Tibial artery (tissue), 4 donors: ENCODE measurements around the gene RPN2.

Experiments used
- DNase-seq, 2 donors: peaks; one replicate each; pipeline ENCODE4 v3.0.0-alpha.2; 2019
- H3K27ac ChIP-seq, 2 donors: fragments of 200-600 bp; sonication (generic) in 1 of 2; 1 replicate in 1 of 2; 2 replicates in 1 of 2; pipeline ENCODE4 v1.5.1; 2018 to 2019; ENCODE audit warnings: mild to moderate bottlenecking in 1 of 2
- H3K27me3 ChIP-seq, 2 donors: fragments of 200-600 bp; sonication (generic) in 1 of 2; one replicate each; pipeline versions ENCODE4 v1.5.1 to v1.6.0; 2016 to 2019
- H3K36me3 ChIP-seq, 3 donors: fragments of 200-600 bp; sonication (generic) in 2 of 3; one replicate each; pipeline ENCODE4 v1.5.1; 2016 to 2019; ENCODE audit warnings: mild to moderate bottlenecking in 2 of 3
- H3K4me1 ChIP-seq, 4 donors: fragments of 200-600 bp; sonication (generic) in 2 of 4; 1 replicate in 3 of 4; 2 replicates in 1 of 4; pipeline ENCODE4 v1.5.1; 2016 to 2019
- H3K4me3 ChIP-seq, 2 donors: fragments of 200-600 bp; sonication (generic) in 1 of 2; 1 replicate in 1 of 2; 2 replicates in 1 of 2; pipeline ENCODE4 v1.5.1; 2018 to 2019; ENCODE audit warnings: mild to moderate bottlenecking in 2 of 2
- H3K9me3 ChIP-seq, 3 donors: fragments of 200-600 bp; sonication (generic) in 1 of 3; one replicate each; pipeline ENCODE4 v1.5.1; 2016 to 2019
- intact Hi-C: fragments of 100-400 bp; cut with DNase I; formaldehyde crosslinking; loops from one replicate; pipeline ENCODE4 v1.15.0; 2023; ENCODE audit warnings: low total_unique reads
- TF ChIP-seq, protein P1 (sequence below), 2 experiments: fragments of 200-600 bp in 1 of 2; fragments of 450-650 bp in 1 of 2; IDR thresholded peaks; one replicate each; pipeline ENCODE4 v1.5.1; 2017 to 2019; ENCODE audit warnings: antibody characterized with exemption in 2 of 2, mild to moderate bottlenecking in 1 of 2, moderate library complexity in 1 of 2

The RPN2 gene

GRCh38 chr20:37274851-37275524, 95.9 kb downstream of the RPN2 start:
- no peak overlapping the region for H3K27ac ChIP-seq
- peaks cover 0 to 13% (median 8%) of the 10 kb centered on the region in 4 donors for H3K4me1 ChIP-seq
- intact Hi-C loops: no loop called here
- no peak for DNase-seq
- H3K36me3 ChIP-seq: no peaks in the 10 kb centered on the region
- no peaks in the 10 kb centered on the region for H3K9me3 ChIP-seq
- H3K4me3 ChIP-seq: no peak overlapping the region
- peaks cover 0 to 5% of the 10 kb centered on the region in 2 donors for H3K27me3 ChIP-seq
- TF ChIP-seq, protein P1, sequence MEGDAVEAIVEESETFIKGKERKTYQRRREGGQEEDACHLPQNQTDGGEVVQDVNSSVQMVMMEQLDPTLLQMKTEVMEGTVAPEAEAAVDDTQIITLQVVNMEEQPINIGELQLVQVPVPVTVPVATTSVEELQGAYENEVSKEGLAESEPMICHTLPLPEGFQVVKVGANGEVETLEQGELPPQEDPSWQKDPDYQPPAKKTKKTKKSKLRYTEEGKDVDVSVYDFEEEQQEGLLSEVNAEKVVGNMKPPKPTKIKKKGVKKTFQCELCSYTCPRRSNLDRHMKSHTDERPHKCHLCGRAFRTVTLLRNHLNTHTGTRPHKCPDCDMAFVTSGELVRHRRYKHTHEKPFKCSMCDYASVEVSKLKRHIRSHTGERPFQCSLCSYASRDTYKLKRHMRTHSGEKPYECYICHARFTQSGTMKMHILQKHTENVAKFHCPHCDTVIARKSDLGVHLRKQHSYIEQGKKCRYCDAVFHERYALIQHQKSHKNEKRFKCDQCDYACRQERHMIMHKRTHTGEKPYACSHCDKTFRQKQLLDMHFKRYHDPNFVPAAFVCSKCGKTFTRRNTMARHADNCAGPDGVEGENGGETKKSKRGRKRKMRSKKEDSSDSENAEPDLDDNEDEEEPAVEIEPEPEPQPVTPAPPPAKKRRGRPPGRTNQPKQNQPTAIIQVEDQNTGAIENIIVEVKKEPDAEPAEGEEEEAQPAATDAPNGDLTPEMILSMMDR (IDR thresholded peaks at IDR 0.05): no peak

DNA sequence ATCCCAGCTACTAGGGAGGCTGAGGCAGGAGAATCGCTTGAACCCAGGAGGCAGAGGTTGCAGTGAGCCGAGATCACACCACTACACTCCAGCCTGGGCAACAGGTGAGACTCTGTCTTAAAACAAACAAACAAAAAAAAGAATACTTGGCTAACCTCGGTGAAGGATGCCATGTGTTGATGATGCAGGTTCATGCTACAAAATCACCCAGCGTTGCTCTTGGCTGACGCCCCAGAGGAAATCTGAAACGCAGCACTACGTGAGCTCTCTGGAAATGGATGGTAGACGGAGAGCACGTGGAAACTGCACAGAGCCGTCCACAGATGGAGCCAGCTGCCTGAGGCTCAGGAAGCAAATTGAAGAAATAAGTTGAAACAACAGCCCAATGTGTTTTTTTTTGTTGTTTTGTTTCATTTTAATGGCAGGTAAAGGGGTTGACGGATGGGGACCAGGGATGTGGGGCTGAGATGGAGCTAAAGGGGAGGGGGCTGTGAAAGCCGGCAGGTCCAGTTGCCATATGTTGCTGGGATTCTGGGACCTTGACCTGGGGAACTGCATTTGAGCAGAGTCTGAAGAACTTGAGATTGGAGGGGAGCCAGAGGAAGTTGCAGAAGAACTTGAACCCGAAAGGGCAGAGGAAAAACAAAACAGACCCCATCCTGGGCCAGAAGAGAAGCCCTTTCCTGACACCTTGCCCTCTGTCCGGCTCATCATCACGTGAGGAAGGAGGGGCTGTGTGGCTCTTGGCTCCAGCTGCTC, 97.5 kb downstream of the RPN2 start:
- peaks cover 0 to 8% of the 10 kb centered on the region in 2 donors for H3K27me3 ChIP-seq
- peak overlapping the region in 1 of 2 donors; percentile 8 for H3K27ac ChIP-seq
- intact Hi-C loops: no loop called here
- TF ChIP-seq, protein P1 (IDR thresholded peaks at IDR 0.05): peak; percentile 16 to 38
- H3K36me3 ChIP-seq: no peaks in the 10 kb centered on the region
- no peak overlapping the region for H3K4me3 ChIP-seq
- H3K4me1 ChIP-seq: peaks cover 0 to 13% (median 8%) of the 10 kb centered on the region in 4 donors
- peak in 1 of 2 donors; percentile 33 for DNase-seq
- no peaks in the 10 kb centered on the region for H3K9me3 ChIP-seq

- peaks cover 0 to 13% (median 8%) of the 10 kb centered on the region in 4 donors for H3K4me1 ChIP-seq
- H3K27me3 ChIP-seq: peaks cover 0 to 8% of the 10 kb centered on the region in 2 donors
- intact Hi-C loops: no loop called here
- TF ChIP-seq, protein P1 (IDR thresholded peaks at IDR 0.05): no peak
- H3K4me3 ChIP-seq: no peak overlapping the region
- no peaks in the 10 kb centered on the region for H3K36me3 ChIP-seq
- no peaks in the 10 kb centered on the region for H3K9me3 ChIP-seq
- no peak for DNase-seq
- H3K27ac ChIP-seq: no peak overlapping the region
Measured at GRCh38 chr20:37277253-37277593, 98.1 kb downstream of the RPN2 start.

DNA sequence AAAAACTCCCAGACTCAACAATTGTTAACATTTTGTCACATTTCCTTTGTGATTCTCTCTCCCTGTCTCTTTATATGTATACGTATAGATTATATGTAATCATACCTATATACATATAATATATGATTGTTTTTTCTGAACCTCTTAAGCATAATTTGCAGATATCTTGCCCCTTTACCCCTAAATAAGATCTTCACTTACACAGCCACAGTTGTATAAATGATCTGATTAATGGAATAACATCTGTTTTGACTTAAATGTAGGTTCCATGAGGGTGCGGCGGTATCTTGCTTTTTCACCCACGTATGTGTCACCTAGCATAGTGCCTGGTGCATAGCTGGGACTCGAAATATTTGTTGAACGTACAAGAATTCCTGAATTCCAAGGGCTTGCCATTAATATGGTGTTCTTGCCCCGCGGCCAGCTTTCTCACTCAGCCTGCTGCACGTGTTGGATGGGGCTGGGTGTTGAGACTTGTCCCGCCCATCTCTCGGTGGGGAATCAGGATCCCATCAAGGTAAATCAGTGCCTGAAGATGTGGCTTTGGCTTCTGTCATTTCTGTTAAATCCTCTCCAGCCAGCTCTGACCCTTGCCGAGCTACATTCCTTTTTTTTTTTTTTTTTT, 99.9 kb downstream of the RPN2 start:
- H3K27me3 ChIP-seq: peaks cover 0 to 8% of the 10 kb centered on the region in 2 donors
- no peak overlapping the region for H3K27ac ChIP-seq
- no peak for DNase-seq
- H3K9me3 ChIP-seq: no peaks in the 10 kb centered on the region
- intact Hi-C loops: no loop called here
- H3K4me3 ChIP-seq: no peak overlapping the region
- H3K4me1 ChIP-seq: peaks cover 0 to 13% (median 8%) of the 10 kb centered on the region in 4 donors
- TF ChIP-seq, protein P1 (IDR thresholded peaks at IDR 0.05): no peak
- no peaks in the 10 kb centered on the region for H3K36me3 ChIP-seq

DNA sequence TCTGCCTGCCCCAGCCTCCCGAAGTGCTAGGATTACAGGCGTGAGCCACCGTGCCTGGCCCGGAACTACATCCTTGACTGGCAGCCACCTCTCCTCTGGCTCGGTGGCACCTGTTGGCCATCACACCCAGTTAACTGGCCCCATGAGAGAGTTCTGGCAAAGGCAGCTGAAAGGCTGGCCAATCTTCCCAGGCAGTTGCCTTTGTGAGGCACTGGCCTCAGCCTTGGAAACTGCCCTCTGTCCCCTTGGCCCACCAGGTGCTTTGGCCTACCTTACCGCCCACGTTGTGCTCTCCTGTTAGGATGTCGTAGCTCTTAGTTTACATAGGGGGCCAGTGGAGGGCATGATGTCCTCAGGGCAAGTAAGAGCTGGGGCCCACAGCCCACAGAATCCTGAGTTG, 100.7 kb downstream of the RPN2 start:
- Histone ChIP-seq H3K4me3 (no peak overlapping the region), H3K9me3 (no peaks in the 10 kb centered on the region), H3K27ac (no peak overlapping the region), H3K27me3 (peaks cover 0 to 8% of the 10 kb centered on the region in 2 donors), H3K4me1 (peaks cover 0 to 13% (median 8%) of the 10 kb centered on the region in 4 donors), H3K36me3 (no peaks in the 10 kb centered on the region)
- intact Hi-C loops: no loop called here
- TF ChIP-seq, protein P1 (IDR thresholded peaks at IDR 0.05): no peak
- DNase-seq: no peak
